Activated CD8-positive, alpha-beta memory T cell treated with anti-CD3 and anti-CD28 coated beads, Interleukin-2, amount 50 U/mL, for 1 hour (primary cell): Measurements from ENCODE around the gene CHURC1.

Source experiments
- DNase-seq: peaks from one replicate; pipeline ENCODE4 v3.0.0-alpha.2; 2020; ENCODE audit errors: extremely low read depth

The CHURC1 gene

GRCh38 chr14:64914237-64915028, at the start of gene CHURC1:
CHURC1 (plus strand) TSS chr14:64914455; CDS start chr14:64914496, 41 bp downstream.
- peak; percentile 97 for DNase-seq

DNA sequence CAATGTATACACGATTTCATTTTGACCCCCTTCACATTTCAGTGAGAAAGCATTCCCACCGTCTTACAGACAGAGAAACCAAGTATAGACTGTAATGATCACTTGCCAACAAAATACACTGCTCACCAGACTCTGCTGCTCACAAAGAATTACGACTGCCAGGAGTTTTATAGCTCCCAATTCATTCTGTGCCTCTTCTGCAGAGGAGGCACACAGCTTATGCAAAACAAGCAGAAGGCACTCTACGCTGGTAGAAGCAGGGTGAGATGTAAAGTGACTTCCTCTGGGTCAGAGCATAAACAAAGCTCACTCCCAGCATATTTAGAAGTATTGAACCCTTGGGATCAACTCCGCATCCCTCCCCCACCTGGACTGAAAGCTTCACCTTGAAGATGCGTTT, 49.1 kb upstream of the CHURC1 start:
- no peak for DNase-seq

GRCh38 chr14:64865992-64866391, 48.3 kb upstream of the CHURC1 start:
- DNase-seq = no peak

- DNase-seq = no peak
These were observed 47.1 kb upstream of the CHURC1 start for GRCh38 chr14:64867182-64867581.

GRCh38 chr14:64868379-64868778, 45.9 kb upstream of the CHURC1 start:
- no peak for DNase-seq

DNA sequence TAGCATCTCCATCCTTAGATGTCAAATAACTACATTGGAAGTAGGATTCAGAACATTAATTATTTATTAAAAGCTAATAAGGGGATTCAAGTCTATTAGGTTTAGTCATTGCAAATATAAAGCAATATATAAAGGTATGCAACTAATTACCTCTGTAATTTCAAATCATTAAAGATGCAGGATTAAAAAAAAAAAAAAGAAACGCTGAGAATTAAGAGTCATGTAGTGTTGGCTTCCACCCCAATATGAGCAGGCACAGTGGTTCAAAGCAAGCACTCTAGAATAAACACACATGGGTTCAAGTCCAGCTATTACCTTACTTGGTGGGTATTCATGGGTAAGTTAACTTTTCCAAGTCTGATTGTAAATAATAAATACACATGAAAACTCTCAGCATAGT, 45.4 kb upstream of the CHURC1 start:
- DNase-seq = no peak

GRCh38 chr14:64870160-64870559, 44.1 kb upstream of the CHURC1 start:
- no peak for DNase-seq

DNA sequence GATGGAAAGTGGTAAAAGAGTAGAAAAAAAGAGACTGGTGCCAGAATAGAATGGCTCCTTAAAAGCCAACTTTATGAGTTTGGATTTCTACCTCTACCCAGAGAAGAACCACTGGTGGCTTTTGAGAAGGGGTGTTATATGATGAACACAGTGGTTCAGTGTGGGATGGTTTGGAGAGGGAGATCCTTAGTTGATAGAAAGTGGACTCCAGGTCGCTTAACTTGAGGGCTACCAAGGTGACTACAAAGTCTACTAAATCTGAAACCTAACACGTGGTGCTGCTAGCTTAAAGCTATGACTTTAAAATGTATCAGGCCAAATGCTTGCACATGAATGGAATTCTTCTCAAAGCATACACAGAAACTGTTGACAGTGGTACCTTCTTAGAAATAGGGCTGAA, 42.9 kb upstream of the CHURC1 start:
- DNase-seq = no peak

- no peak for DNase-seq
These were observed 40.6 kb upstream of the CHURC1 start for GRCh38 chr14:64873506-64874219.

GRCh38 chr14:64875350-64875749, 38.9 kb upstream of the CHURC1 start:
- no peak for DNase-seq

DNA sequence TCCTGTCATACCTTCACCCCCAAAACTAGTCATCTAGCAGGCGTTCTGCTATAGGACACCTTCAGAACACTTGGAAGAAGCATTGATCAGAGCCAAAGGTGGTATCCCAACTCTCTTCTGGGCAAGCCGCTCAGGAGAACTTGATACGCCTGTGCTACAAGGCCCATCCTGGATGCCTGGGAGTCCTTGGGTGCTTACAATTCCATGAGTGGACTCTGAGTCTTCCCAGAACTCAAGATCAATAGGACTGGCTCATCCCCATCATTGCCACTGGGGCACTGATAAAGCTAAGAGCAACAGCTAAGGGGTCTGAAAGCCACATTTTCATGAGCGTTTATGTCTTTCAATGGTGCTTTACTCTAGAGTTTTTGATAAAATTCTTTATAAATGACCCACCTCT, 36.4 kb upstream of the CHURC1 start:
- no peak for DNase-seq

DNA sequence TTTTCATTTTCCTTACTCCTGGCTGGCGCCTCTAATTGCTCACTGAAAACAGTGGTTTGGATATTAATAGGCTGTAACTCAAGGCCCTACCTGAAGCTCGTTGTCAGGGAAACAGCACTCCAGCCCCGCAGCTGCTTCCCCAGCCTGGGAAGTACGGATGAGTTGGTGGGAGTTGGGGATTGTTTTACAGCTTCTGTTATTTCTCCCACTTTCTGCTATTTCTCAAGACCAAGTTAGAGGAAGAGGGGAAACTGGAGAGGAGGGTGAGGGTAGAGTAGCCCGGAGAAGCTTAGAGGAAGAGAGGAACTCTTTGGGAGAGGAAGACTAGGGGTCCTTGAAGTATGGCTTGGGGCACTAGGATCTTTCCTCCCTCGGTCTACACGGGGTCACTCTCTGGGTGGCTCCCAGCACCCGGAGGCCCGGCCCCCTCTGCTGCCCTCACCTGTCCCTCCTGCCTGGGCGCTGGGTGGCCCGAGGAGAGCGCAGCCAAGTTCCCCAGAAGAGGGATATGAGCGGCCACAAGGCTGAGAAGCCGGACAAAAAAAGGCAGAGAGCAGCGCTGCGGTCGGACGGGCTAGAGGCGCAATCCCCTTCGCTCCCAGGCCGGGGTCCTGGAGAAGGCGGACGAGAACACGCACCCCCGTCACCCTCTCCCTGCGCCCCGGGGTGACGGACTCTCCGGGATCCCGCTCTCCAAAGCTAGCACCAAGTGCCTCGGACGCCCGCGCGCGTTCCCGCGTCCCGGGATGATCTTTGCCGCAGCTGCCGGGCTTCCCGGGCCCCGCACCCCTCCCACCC, 35.2 kb upstream of the CHURC1 start:
- no peak for DNase-seq

GRCh38 chr14:64879635-64880220, 34.5 kb upstream of the CHURC1 start, which contains the start of gene SPTB:
SPTB (minus strand) TSS chr14:64879907; CDS start chr14:64823094, 56,813 bp downstream.
- DNase-seq = no peak

GRCh38 chr14:64880221-64881121, 33.8 kb upstream of the CHURC1 start:
- no peak for DNase-seq

DNA sequence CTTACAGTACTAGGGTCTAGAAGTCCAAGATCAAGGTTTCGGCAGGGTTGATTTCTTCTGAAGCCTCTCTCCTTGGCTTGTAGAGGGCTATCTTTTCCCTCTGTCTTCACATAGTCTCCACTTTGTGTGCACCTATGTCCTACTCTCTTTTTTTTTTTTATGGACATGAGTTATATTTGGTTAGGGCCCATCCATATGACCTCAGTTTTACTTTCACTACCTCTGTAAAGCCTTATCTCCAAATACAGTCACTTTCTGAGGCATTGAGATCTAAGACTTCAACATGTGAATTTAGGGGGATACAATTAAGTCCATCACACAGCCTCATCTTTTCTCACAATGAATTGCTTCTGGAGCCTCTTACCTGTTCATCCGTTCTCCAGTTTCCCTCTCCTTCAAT, 28.7 kb upstream of the CHURC1 start:
- no peak for DNase-seq

GRCh38 chr14:64889352-64889751, 24.9 kb upstream of the CHURC1 start:
- no peak for DNase-seq

DNA sequence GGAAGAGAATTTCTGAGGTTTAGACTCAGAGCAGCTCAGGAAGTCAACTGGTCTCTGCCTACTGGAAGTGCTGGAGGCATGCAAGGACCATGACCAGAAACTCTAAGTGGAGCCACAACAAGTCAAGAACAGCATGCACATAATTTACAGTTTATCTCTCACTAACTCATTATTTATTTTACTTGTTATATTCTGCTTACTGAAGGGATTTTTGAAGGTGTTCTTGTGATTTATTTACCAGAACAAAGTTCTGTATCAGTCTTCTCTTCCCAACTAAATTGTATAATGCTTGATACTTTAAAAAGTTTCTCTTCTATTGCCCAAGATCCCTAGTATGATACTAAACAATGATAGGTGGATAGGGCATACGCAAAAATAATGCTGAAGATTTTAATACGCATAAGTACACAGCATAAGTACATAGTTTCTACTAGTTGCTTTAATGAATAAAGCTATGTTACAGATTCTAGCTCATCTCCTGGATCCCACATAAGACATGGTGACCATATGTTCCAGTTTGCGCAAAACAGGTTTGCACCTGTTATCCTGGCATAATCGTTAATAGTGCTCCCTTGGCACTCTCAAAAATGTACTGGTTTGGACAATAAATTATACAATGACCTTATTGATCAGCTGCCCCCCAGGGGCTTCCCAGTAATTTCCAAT, 22.9 kb upstream of the CHURC1 start:
- no peak for DNase-seq

- DNase-seq = no peak
These were observed 22.3 kb upstream of the CHURC1 start for GRCh38 chr14:64891839-64892375.

GRCh38 chr14:64899958-64900357, 14.3 kb upstream of the CHURC1 start:
- DNase-seq = no peak

DNA sequence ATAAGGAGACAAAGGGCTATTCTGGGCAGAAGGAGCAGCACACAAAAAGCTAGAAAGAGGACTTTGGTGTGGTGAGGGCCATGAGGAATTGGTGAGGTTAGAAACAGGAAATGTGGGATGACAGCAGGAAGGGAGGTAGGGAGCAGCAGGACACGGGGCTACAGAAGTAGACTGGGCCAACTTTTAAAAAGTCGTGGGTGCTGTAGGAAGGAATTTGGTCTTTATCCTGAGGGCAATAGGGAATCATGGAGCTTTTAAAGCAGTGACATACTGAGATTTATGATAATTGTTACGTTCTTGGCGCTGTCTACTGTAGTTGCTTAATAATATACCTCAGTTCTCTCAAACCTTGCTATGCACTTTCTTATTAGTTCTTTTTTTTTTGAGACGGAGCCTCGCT, 8.2 kb upstream of the CHURC1 start:
- DNase-seq = no peak
